OCI-LY7 (cell line): ENCODE results near the gene NGEF.

Experiments
- EZH2phosphoT487 ChIP-seq: fragments of 200-600 bp; sonication (generic); IDR thresholded peaks from 2 replicates; pipeline ENCODE4 v1.6.1; 2018; ENCODE audit warnings: low read depth, borderline replicate concordance, mild to moderate bottlenecking, mixed run types, antibody characterized with exemption, low read length, moderate library complexity, mixed read lengths
- TF ChIP-seq, protein P1 (sequence below): fragments of 200-600 bp; sonication (generic); conservative IDR thresholded peaks from 2 replicates; pipeline ENCODE4 v1.5.1; 2014; ENCODE audit warnings: mild to moderate bottlenecking, antibody characterized with exemption, low read length, moderate library complexity, mixed read lengths

DNA sequence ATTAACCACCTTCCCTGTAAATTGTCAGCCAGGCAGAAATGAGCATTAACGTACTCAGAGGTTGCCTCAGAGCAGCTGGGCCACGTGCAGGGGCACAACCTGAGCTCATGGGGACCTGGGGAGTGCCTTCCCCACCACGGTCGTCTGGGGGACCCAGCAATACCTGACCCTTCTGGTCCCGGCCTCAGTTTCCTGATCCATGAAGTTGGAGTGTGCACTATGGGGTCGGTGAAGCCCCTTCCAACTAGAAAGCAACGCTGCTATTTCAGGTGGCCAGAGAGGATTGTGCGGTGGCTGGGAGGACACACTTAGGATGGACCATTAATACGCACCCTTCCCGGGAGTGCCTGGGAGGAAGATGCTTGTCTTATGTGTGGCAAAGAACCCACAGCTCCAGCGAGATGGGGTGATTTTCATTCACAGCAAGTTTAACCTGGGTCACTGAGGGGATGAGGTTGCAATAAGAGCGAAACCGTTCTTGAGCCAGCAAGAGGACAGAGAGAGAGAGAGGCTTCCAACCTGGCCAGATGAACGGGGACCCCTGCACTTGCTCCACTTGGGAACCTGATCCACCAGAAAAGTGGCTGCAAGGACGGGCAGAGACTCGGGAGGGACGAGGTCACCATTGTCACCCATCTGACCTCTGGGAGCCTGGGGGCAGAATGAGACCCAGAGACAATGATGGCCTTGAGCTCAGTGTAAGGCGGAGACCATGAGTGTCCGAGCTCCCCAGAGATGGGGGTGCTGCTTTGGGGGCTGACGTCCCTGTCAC is 36.2 kb downstream of the NGEF start:
- TF ChIP-seq, protein P1, sequence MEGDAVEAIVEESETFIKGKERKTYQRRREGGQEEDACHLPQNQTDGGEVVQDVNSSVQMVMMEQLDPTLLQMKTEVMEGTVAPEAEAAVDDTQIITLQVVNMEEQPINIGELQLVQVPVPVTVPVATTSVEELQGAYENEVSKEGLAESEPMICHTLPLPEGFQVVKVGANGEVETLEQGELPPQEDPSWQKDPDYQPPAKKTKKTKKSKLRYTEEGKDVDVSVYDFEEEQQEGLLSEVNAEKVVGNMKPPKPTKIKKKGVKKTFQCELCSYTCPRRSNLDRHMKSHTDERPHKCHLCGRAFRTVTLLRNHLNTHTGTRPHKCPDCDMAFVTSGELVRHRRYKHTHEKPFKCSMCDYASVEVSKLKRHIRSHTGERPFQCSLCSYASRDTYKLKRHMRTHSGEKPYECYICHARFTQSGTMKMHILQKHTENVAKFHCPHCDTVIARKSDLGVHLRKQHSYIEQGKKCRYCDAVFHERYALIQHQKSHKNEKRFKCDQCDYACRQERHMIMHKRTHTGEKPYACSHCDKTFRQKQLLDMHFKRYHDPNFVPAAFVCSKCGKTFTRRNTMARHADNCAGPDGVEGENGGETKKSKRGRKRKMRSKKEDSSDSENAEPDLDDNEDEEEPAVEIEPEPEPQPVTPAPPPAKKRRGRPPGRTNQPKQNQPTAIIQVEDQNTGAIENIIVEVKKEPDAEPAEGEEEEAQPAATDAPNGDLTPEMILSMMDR, result no peak
- no peak for TF ChIP-seq EZH2phosphoT487
